Testis (tissue), 3 donors: ENCODE measurements around the gene MGAT1. TPM values are rescaled to one million over a fixed set of nuclear protein-coding genes. Genes with fewer than 3 reads are reported as not detected.
"Not testable (repeated sequence)": the region's sequence is repeated elsewhere in the genome, so short reads cannot be mapped to it uniquely, and the experiment has no call there.

ENCODE experiments used
- DNase-seq: peaks from one replicate; pipeline ENCODE4 v3.0.0-alpha.2; 2019
- H3K27ac ChIP-seq, 2 donors: fragments of 200-600 bp; sonication (generic); one replicate each; pipeline ENCODE4 v1.5.1; 2019
- H3K27me3 ChIP-seq: fragments of 200-600 bp; sonication (generic); one replicate; pipeline ENCODE4 v1.5.1; 2019
- H3K36me3 ChIP-seq: fragments of 200-600 bp; sonication (generic); one replicate; pipeline ENCODE4 v1.5.1; 2017; ENCODE audit warnings: low read depth; ENCODE audit errors: missing control alignments
- H3K4me1 ChIP-seq: fragments of 200-600 bp; sonication (generic); one replicate; pipeline ENCODE4 v1.5.1; 2019
- H3K4me3 ChIP-seq, 2 donors: fragments of 200-600 bp; sonication (generic); one replicate each; pipeline ENCODE4 v1.5.1; 2017 to 2019
- H3K9me3 ChIP-seq: fragments of 200-600 bp; sonication (generic); one replicate; pipeline ENCODE4 v1.5.1; 2017
- POLR2A ChIP-seq: fragments of 450-650 bp; IDR thresholded peaks from one replicate; pipeline ENCODE4 v1.6.1; 2017; ENCODE audit warnings: antibody characterized with exemption, mild to moderate bottlenecking, moderate library complexity
- WGBS, 2 donors: methylation state at CpG; one replicate each; pipeline ENCODE4 v1.1.5; 2018; 5-methylcytosine and 5-hydroxymethylcytosine counted together
- intact Hi-C: fragments of 100-400 bp; cut with DNase I; formaldehyde crosslinking; loops from one replicate; pipeline ENCODE4 v1.15.1; 2023; ENCODE audit warnings: low total_unique reads
- polyA plus RNA-seq: library from polyadenylated mRNA; stranded (reverse); fragments of 350-450 nt; fragmentation: Illumina TruSeq; extraction: RNeasy Lipid Tissue Mini Kit (QIAGEN cat#74804); gene quantifications from one replicate; pipeline ENCODE4 v1.2.3, GENCODE V29; 2014; ENCODE audit warnings: low read depth, low replicate concordance; ENCODE audit not compliant: insufficient read depth
- total RNA-seq, 2 donors: library from RNA; depleted of rRNA; stranded (reverse); fragments of >200 nt; gene quantifications; one replicate each; pipeline ENCODE4 v1.2.3, GENCODE V29; 2016
- TF ChIP-seq, protein P1 (sequence below), 3 experiments: fragments of 450-650 bp in 2 of 3; fragments of 200-600 bp in 1 of 3; sonication (generic) in 1 of 3; IDR thresholded peaks; one replicate each; pipeline ENCODE4 v1.5.1; 2016 to 2019; ENCODE audit warnings: antibody characterized with exemption in 3 of 3, mild to moderate bottlenecking in 2 of 3, moderate library complexity in 1 of 3

MGAT1 gene
- total and polyA plus RNA-seq, 3 donors from 2014 or later, result 95.8 to 136 (median 106) TPM

- WGBS, 2 donors, result 81 to 84% methylated on average over 12 of the region's 12 CpGs
- TF ChIP-seq POLR2A, result no peak
- TF ChIP-seq, protein P1, sequence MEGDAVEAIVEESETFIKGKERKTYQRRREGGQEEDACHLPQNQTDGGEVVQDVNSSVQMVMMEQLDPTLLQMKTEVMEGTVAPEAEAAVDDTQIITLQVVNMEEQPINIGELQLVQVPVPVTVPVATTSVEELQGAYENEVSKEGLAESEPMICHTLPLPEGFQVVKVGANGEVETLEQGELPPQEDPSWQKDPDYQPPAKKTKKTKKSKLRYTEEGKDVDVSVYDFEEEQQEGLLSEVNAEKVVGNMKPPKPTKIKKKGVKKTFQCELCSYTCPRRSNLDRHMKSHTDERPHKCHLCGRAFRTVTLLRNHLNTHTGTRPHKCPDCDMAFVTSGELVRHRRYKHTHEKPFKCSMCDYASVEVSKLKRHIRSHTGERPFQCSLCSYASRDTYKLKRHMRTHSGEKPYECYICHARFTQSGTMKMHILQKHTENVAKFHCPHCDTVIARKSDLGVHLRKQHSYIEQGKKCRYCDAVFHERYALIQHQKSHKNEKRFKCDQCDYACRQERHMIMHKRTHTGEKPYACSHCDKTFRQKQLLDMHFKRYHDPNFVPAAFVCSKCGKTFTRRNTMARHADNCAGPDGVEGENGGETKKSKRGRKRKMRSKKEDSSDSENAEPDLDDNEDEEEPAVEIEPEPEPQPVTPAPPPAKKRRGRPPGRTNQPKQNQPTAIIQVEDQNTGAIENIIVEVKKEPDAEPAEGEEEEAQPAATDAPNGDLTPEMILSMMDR (IDR thresholded peaks at IDR 0.05), result no peak
- intact Hi-C loops, result no loop called here
- H3K27me3 ChIP-seq, result no peaks in the 10 kb centered on the region
- H3K4me1 ChIP-seq, result peaks cover 44% of the 10 kb centered on the region
- no peak for DNase-seq
- H3K36me3 ChIP-seq, result no peaks in the 10 kb centered on the region
- no peak overlapping the region for H3K27ac ChIP-seq
- H3K9me3 ChIP-seq, result no peaks in the 10 kb centered on the region
- no peak overlapping the region for H3K4me3 ChIP-seq
Observed at GRCh38 chr5:180783340-180784052, 19.1 kb downstream of the MGAT1 start.

- Histone ChIP-seq H3K36me3 (no peaks in the 10 kb centered on the region), H3K4me1 (peaks cover 37% of the 10 kb centered on the region), H3K27me3 (no peaks in the 10 kb centered on the region), H3K27ac (no peak overlapping the region), H3K9me3 (no peaks in the 10 kb centered on the region), H3K4me3 (no peak overlapping the region)
- WGBS, 2 donors, result 94 to 98% methylated on average over 2 of the region's 2 CpGs
- no peak for DNase-seq
- intact Hi-C loops, result no loop called here
- TF ChIP-seq, protein P1 (IDR thresholded peaks at IDR 0.05), result no peak
- no peak for TF ChIP-seq POLR2A
Observed at GRCh38 chr5:180782748-180783147, 19.9 kb downstream of the MGAT1 start.

- H3K27me3 ChIP-seq, DNase-seq, intact Hi-C loops, H3K36me3 ChIP-seq, H3K9me3 ChIP-seq, H3K27ac ChIP-seq, H3K4me3 ChIP-seq: not testable (repeated sequence)
- WGBS, 2 donors, result 87 to 95% methylated on average over 14 of the region's 14 CpGs
- H3K4me1 ChIP-seq, result peaks cover 29% of the 10 kb centered on the region
Observed at GRCh38 chr5:180781900-180782326, 20.7 kb downstream of the MGAT1 start.

- H3K36me3 ChIP-seq, result no peaks in the 10 kb centered on the region
- no peak for DNase-seq
- no peak overlapping the region for H3K4me3 ChIP-seq
- no peak for TF ChIP-seq POLR2A
- TF ChIP-seq, protein P1 (IDR thresholded peaks at IDR 0.05), result no peak
- H3K9me3 ChIP-seq, result no peaks in the 10 kb centered on the region
- H3K27ac ChIP-seq, result no peak overlapping the region
- intact Hi-C loops, result no loop called here
- peaks cover 10% of the 10 kb centered on the region for H3K4me1 ChIP-seq
- 79 to 81% methylated on average over 10 of the region's 10 CpGs for WGBS, 2 donors
- H3K27me3 ChIP-seq, result no peaks in the 10 kb centered on the region
Observed at GRCh38 chr5:180779985-180780610, 22.5 kb downstream of the MGAT1 start.

DNA sequence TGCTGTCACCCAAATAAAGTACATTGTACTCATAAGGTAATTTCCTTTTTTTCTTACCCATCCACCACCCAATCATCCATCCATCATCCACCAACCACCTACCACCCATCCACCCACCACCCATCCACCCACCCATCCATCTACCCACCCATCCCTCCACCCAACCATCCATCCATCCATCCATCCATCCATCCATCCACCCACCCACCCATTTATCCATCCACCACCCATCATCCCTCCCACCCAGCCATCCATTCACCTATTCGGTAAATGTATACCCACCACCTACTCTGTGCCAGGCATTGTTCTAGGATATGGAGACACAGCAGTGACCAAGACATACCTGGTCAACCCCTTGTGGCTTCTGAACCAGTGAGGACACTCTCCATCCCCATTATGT is 25.1 kb downstream of the MGAT1 start:
- intact Hi-C loops, result no loop called here
- no peak for DNase-seq
- TF ChIP-seq, protein P1 (IDR thresholded peaks at IDR 0.05), result no peak
- no peak for TF ChIP-seq POLR2A
- Histone ChIP-seq H3K4me3 (no peak overlapping the region), H3K27ac (no peak overlapping the region), H3K36me3 (no peaks in the 10 kb centered on the region), H3K4me1 (no peaks in the 10 kb centered on the region), H3K9me3 (no peaks in the 10 kb centered on the region), H3K27me3 (no peaks in the 10 kb centered on the region)
- WGBS, 2 donors, result 93 to 95% methylated on average over 1 of the region's 1 CpG
